HG02970 (cell line): ENCODE measurements around the gene RBBP7.

Source experiments
- ATAC-seq: cut with Tn5 transposase; IDR thresholded peaks from one replicate; pipeline ENCODE4 v1.9.1; 2021; ENCODE audit warnings: mild to moderate bottlenecking, moderate library complexity, moderate number of reproducible peaks; ENCODE audit not compliant: unreplicated experiment, low FRiP score

Gene RBBP7

GRCh38 chrX:16870095-16870861 lies at the start of gene RBBP7:
Gene RBBP7 (minus strand): TSS chrX:16870362. CDS start chrX:16870053, 309 bp downstream.
- peak; percentile 82 for ATAC-seq

- no peak for ATAC-seq
Observed at GRCh38 chrX:16918979-16919378, 48.8 kb upstream of the RBBP7 start.

GRCh38 chrX:16917120-16917519 lies 47.0 kb upstream of the RBBP7 start:
- ATAC-seq, result no peak

GRCh38 chrX:16916561-16916960 lies 46.4 kb upstream of the RBBP7 start:
- no peak for ATAC-seq

GRCh38 chrX:16914058-16914457 lies 43.9 kb upstream of the RBBP7 start:
- no peak for ATAC-seq

GRCh38 chrX:16910376-16910775 lies 40.2 kb upstream of the RBBP7 start:
- no peak for ATAC-seq

GRCh38 chrX:16903274-16904022 lies 33.3 kb upstream of the RBBP7 start:
- ATAC-seq, result no peak

DNA sequence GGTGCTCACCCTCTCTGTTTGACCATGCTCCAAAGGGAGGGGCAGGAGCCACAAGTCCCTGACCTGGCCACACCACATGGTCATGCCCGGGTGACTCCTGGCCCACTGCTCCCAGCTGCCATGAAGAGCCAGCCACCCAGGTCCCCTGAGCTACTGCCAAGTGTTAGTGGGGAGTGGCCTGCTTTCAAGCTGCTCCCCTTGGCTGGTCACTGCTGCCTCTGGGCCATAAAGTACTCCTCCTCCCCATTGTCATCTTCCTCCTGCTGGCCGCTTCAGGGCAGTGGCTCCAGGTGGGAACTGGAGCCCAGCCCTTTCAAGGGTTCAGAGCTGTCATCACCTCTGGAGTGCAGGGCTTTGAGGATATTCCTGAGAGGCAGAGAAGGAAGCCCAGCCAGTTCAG lies 27.3 kb upstream of the RBBP7 start:
- no peak for ATAC-seq

DNA sequence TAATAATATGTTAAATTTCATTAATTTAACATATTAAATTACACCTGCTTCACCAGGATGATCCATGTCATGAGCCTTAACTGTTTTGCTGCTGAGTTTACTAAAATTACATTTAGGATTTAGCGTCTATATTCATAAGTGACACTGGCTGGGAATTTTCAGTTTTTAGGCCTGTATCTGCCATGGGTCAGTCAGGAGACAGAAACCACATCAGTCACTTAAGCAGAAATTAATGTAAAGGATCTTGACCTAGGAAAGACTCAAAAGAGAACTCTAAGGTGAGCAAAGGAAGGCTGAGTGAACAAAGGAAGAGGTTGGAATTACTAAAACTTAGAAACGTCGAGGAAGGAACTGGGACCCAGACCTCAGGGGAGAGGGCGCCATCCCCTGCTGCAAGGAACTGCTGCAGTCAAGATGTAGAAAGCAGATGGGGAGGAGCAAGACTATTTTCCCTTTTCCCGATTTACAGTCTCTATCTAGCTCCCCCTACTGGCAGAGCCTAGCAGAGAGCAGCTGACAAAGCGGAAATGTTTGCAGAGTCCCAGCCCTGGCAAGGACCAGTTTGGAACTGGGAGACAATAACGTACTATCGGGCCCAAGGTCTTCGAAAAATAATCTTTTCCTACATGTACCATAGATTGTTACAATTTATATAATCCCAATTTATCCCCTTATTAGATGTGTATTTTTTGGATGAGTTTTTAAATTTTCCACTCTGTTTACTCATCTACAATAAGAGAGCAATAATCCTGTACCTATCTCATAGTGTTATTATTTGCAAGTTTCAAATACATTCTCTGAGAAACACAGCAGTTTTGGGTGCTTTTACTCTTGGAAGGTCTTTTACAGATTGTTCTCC lies 22.6 kb upstream of the RBBP7 start:
- ATAC-seq, result peak; percentile 56

DNA sequence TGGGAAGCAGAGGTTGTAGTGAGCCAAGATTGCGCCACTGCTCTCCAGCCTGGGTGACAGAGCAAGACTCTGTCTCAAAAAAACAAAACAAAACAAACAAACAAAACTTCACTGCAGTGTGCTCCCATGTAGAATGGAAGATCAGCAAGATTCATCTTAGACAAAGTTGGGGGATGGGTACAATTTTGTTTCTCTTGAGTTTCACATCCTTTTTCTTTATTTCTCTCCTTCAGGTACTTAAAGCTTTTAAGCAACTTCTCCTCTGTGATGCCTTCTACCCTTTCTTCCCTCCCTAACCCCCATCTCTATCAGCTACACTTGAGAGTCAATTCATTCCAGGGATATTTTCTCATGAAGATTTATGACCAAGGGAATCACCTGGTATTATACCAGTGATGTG lies 15.5 kb upstream of the RBBP7 start:
- no peak for ATAC-seq

GRCh38 chrX:16883487-16883804 lies 13.3 kb upstream of the RBBP7 start:
- ATAC-seq, result no peak

DNA sequence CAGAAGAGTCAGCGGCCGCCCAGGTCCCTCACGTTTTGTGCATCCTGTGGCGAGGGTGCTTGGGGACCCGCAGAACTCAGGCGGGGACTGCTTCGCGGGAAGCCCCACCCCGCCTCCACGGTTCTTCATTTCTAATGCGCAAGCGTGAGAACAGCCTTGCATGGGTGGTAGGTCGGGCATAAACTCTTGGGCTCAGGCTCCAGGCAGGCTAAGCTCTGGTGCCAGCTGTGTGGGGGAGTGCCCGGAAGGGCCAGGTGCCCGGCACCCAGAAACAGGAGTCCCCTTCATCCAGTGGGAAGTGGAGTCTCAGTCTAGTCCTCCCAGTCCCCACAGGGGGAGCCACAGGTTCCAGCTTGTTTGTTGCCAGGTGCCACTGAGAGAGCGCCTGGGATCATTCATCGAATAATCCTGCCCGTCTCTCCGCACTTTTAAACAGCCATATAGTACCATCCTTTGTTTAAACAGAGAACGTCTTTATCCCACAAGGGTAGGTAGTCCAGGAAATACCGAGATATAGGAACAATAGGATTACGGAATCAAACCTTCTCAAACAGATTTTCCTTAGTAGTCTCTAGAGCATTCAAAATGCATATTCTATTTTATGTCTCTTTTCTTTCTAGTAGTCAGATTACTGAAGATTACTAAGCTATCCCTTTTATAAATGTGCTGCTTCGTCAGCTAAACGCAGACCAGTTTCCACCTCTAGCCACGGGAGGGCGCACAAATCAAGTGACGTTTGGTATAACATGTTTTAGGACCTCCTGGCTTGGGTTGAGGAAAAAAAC lies 12.7 kb upstream of the RBBP7 start:
- ATAC-seq, result no peak

DNA sequence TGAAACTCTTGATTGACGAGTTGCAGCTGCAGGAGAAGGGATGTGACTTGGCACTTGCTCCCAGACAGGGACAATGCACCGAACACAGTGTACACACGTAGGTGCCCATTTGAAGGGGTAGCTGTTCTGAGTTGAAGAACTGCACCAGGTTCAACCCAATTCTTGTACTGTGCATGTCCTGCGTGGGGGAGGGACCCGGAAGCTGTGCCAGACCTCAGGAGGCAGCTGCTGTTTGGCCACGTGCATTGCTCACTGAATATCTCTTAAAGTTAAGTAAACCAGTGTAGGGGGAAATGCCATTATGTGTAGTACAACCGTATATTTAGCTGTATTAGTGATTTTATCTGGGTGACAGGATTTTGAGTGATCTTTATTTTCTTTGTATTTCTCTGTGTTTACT lies 12.0 kb upstream of the RBBP7 start:
- ATAC-seq, result no peak

- no peak for ATAC-seq
Observed at GRCh38 chrX:16876696-16877095, 6.5 kb upstream of the RBBP7 start.

- ATAC-seq, result no peak
Observed at GRCh38 chrX:16874458-16875095, 4.4 kb upstream of the RBBP7 start.

- ATAC-seq, result no peak
Observed at GRCh38 chrX:16873106-16873505, 2.9 kb upstream of the RBBP7 start.

- peak; percentile 12 for ATAC-seq
Observed at GRCh38 chrX:16870862-16871815, 977 bp upstream of the RBBP7 start.

DNA sequence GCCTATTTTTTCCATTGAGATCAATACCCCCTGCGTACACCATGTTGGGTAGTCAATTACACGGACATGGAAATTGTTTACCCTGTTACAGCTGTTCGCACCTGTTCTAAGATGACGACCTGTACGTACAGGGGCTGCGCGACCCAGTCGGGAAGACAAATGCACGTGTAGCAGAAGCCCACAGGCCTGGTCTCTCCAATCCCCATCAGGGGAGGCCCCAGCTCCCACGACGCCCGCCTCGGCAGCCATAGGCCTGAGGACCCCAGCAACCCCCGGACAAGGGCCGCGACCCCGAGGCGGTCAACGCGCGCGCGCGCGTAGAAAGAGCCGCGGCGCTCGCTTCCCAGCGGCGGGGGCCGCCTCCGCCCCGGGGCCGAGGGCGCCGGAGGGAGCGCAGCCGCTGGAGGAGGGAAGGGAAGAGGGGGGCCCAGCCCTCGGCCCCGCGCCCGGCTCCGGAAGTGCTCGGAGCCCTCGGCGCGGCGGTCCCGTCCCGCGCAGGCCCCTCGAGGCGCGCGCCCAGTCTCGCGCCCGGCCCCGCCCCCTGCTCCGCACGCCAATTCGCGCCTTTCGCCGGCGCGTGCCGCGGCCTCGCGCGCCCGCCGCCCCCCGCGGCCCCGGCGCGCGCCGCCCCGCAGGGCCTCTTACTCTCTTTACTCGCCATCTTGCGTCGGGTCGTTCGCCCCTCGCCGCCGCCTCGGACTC lies 618 bp downstream of the RBBP7 start:
- peak; percentile 54 for ATAC-seq
